Mesothelial cell of epicardium (in vitro differentiated cells): ENCODE results near the gene IPO5. TPM values are rescaled to one million over a fixed set of nuclear protein-coding genes. Genes with fewer than 3 reads are reported as not detected.
"Not testable (repeated sequence)": the region's sequence is repeated elsewhere in the genome, so short reads cannot be mapped to it uniquely, and the experiment has no call there.

Experiments
- DNase-seq, 2 experiments: peaks; one replicate each; pipeline ENCODE4 v3.0.0; 2021; ENCODE audit warnings: low spot score in 2 of 2; ENCODE audit not compliant: unreplicated experiment in 2 of 2
- H3K27ac Mint-ChIP-seq: 2 replicates; pipeline ENCODE4 v1.8.0; 2021; ENCODE audit warnings: mixed read lengths
- H3K27me3 Mint-ChIP-seq: 2 replicates; pipeline ENCODE4 v1.8.0; 2021; ENCODE audit warnings: low read depth, mixed read lengths
- H3K36me3 Mint-ChIP-seq: 2 replicates; pipeline ENCODE4 v1.8.0; 2021; ENCODE audit warnings: mixed read lengths
- H3K4me1 Mint-ChIP-seq: 2 replicates; pipeline ENCODE4 v1.8.0; 2021; ENCODE audit warnings: mixed read lengths
- H3K4me3 Mint-ChIP-seq: 2 replicates; pipeline ENCODE4 v1.8.0; 2021; ENCODE audit warnings: mild to moderate bottlenecking, moderate library complexity, mixed read lengths
- H3K9me3 Mint-ChIP-seq: 2 replicates; pipeline ENCODE4 v1.8.0; 2021; ENCODE audit warnings: mixed read lengths
- total RNA-seq: library from RNA; stranded (reverse); gene quantifications from 3 replicates; pipeline ENCODE4 v1.2.1, GENCODE V29; 2021
- TF ChIP-seq, protein P1 (sequence below): fragments of 200-600 bp; sonication (generic); IDR thresholded peaks from one replicate; pipeline ENCODE4 v1.5.0; 2021; ENCODE audit warnings: antibody characterized with exemption; ENCODE audit not compliant: unreplicated experiment

The IPO5 gene
- total RNA-seq, 1 donor from 2014 or later = 172 TPM

DNA sequence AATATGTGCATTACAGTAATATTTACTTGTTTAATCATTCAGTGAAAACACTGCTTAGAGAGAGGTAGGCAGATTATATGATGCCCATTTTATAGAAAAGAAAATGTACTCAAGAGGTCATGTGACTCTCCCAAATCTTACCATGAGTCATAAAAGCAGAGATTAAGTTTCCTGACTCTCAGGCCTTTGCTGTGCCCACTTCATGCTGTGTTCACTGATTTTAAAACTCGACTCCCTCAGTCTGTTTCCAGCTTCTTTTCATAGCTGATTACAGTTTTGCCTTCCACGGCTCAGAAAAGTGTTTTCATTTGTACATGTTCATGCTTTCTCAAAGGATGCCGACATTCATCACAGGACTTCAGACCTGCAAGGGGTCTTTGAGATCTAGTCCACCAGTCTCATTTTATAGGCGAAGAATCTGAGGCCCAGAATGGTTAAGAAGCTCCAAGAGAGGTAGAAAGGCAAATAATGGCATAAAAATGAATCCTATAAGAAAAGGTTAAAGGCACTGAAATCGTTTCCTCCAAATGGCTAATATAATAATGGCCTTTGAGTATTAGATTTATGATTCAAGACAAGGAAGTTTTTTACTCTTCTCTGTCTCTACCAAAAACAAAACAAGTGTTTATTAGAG is 9.0 kb upstream of the IPO5 start:
- Mint-ChIP-seq H3K27ac (no peak overlapping the region), H3K4me3 (no peak overlapping the region), H3K9me3 (peaks cover 4% of the 10 kb centered on the region), H3K36me3 (no peaks in the 10 kb centered on the region), H3K27me3 (no peaks in the 10 kb centered on the region), H3K4me1 (no peaks in the 10 kb centered on the region)
- TF ChIP-seq, protein P1, sequence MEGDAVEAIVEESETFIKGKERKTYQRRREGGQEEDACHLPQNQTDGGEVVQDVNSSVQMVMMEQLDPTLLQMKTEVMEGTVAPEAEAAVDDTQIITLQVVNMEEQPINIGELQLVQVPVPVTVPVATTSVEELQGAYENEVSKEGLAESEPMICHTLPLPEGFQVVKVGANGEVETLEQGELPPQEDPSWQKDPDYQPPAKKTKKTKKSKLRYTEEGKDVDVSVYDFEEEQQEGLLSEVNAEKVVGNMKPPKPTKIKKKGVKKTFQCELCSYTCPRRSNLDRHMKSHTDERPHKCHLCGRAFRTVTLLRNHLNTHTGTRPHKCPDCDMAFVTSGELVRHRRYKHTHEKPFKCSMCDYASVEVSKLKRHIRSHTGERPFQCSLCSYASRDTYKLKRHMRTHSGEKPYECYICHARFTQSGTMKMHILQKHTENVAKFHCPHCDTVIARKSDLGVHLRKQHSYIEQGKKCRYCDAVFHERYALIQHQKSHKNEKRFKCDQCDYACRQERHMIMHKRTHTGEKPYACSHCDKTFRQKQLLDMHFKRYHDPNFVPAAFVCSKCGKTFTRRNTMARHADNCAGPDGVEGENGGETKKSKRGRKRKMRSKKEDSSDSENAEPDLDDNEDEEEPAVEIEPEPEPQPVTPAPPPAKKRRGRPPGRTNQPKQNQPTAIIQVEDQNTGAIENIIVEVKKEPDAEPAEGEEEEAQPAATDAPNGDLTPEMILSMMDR = no peak
- DNase-seq = no peak

DNA sequence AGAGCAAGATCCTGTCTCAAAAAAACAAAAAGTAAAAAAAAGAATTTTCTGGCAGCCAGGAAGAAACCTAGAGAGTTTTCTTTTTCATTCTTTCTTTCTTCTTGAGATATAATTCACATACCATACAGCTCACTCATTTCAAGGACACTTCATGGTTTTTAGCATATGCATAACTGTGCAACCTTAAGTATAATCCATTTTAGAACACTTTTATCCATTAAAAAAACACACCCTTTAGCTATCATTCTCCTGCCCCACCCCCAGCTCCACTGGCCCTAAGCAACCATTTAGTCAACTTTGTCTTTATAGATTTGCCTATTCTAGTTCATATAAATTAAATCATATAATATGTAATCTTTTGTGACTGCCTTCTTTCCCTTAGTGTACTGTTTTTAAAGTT is 8.1 kb upstream of the IPO5 start:
- H3K27ac Mint-ChIP-seq = no peak overlapping the region

DNA sequence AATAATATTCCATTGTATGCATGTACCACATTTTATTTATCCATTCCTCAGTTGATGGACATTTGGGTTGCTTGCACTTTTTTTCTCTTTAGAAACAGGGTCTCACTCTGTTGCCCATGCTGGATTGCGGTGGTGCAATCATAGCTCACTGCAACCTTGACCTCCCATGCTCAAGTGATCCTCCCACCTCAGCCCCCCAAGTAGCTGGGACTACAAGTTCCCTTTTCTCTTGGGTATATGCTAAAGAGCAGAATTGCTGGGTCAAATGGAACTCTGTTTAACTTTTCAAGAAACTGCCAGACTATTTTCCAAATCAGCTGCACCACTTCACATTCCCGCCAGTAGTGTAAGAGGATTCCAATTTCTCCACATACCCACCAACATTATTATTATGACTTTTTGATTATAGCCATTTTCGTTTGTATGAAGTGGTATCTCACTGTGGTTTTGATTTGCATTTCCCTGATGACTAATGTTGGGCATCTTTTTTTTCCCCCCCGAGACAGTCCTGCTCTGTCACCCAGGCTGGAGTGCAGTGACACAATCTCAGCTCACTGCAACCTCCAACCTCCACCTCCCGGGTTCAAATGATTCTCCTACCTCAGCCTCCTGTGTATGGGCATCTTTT is 7.6 kb upstream of the IPO5 start:
- Mint-ChIP-seq H3K27me3 (no peaks in the 10 kb centered on the region), H3K36me3 (peaks cover 2% of the 10 kb centered on the region), H3K9me3 (peaks cover 12% of the 10 kb centered on the region), H3K4me3 (no peak overlapping the region), H3K27ac (no peak overlapping the region), H3K4me1 (no peaks in the 10 kb centered on the region)
- no peak for DNase-seq
- TF ChIP-seq, protein P1 = no peak

More for the DNA sequence above, 8.1 kb upstream of the IPO5 start:
- H3K9me3 Mint-ChIP-seq = peaks cover 8% of the 10 kb centered on the region
- H3K4me1 Mint-ChIP-seq = no peaks in the 10 kb centered on the region
- TF ChIP-seq, protein P1 = no peak
- DNase-seq = no peak
- H3K36me3 Mint-ChIP-seq = peaks cover 2% of the 10 kb centered on the region
- H3K27me3 Mint-ChIP-seq = no peaks in the 10 kb centered on the region
- no peak overlapping the region for H3K4me3 Mint-ChIP-seq

DNA sequence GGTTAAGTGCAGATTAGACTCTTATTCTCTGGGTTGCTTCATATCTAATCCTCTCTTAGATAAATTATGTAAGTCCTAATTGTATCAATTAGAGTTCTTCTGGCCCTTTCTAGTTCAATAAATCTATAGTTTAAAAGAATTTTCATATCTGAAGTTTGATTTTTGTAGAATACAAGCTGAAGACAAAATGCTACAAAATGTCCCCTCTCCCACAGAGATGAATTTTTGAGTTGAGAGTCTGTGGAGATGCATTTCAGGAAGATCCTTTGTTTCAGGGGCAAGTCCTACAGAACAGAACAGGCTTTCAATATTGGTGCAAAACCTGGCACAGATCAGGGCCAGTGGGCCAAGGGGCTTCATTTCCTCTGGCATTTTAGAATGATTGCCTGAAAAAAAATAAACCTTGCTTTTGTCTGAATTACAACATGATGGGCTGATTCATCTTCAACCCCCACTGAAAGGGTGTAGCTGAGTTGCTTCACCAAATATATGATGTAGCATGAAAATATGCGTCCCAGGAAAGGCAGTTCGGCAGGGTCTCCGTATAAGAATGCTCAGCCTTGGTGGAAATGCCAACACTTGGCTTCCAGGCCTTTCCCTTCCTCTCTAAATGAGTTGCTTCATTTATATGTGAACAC is 6.4 kb upstream of the IPO5 start:
- TF ChIP-seq, protein P1 = no peak
- no peak for DNase-seq
- peaks cover 2% of the 10 kb centered on the region for H3K36me3 Mint-ChIP-seq
- no peaks in the 10 kb centered on the region for H3K27me3 Mint-ChIP-seq
- no peaks in the 10 kb centered on the region for H3K4me1 Mint-ChIP-seq
- peaks cover 12% of the 10 kb centered on the region for H3K9me3 Mint-ChIP-seq
- no peak overlapping the region for H3K4me3 Mint-ChIP-seq
- no peak overlapping the region for H3K27ac Mint-ChIP-seq

DNA sequence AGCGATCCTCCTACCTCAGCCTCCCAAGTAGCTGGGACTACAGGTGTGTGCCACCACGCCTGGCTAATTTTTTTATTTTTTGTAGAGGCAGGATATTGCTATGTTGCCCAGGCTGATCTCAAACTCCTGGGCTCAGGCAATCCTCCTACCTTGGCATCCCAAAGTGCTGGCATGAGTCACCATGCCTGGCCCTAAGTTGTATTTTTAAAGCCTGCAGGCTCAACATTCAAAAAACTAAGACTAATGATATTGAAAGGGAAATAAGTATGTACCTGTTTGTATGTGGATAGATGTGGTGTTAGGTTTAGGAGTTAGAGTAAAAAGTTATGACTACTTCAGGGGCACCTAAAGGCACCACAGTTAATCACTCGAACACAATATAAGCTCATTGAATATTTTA is 5.4 kb upstream of the IPO5 start:
- Mint-ChIP-seq H3K9me3 (peaks cover 12% of the 10 kb centered on the region), H3K27ac (no peak overlapping the region), H3K4me3 (no peak overlapping the region), H3K4me1 (no peaks in the 10 kb centered on the region), H3K36me3 (peaks cover 2% of the 10 kb centered on the region), H3K27me3 (no peaks in the 10 kb centered on the region)
- TF ChIP-seq, protein P1 = no peak
- DNase-seq = no peak

DNA sequence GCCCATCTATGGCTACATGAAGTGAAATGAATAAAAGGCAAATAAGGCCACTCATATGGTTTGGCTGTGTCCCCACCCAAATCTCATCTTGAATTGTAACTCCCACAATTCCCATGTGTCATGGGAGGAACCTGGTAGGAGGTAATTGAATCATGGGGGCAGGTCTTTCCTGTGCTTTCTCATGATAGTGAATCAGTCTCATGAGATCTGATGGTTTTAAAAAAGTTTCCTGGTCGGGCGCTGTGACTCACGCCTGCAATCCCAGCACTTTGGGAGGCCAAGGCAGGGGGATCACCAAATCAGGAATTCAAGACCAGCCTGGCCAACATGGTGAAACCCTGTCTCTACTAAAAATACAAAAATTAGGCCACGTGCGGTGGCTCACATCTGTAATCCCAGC is 4.2 kb upstream of the IPO5 start:
- not testable (repeated sequence) for H3K4me3 Mint-ChIP-seq

More for the DNA sequence above, 4.2 kb upstream of the IPO5 start:
- not testable (repeated sequence) for DNase-seq, H3K27ac Mint-ChIP-seq, H3K27me3 Mint-ChIP-seq, H3K36me3 Mint-ChIP-seq, H3K4me1 Mint-ChIP-seq
- peaks cover 12% of the 10 kb centered on the region for H3K9me3 Mint-ChIP-seq
